Stimulated activated CD4-positive, alpha-beta T cell treated with anti-CD3 and anti-CD28 coated beads, Interleukin-1b, Interleukin-23, amount 100 ng/mL, for 24 hours (primary cell): Measurements from ENCODE around the gene ARRB1.
A peak's percentile ranks its signal among the peaks of the same experiment; 100 is the strongest.
"Not testable (repeated sequence)": the region's sequence is repeated elsewhere in the genome, so short reads cannot be mapped to it uniquely, and the experiment has no call there.

Source experiments
- DNase-seq, 4 experiments: peaks; one replicate each; pipeline ENCODE4 v3.0.0-alpha.2; 2020; ENCODE audit warnings: low read depth in 4 of 4, low spot score in 1 of 4

ARRB1 gene

GRCh38 chr11:75344761-75345454, 6.6 kb downstream of the ARRB1 start:
- no peak for DNase-seq

- DNase-seq: no peak
Measured at GRCh38 chr11:75344186-75344585, 7.3 kb downstream of the ARRB1 start.

DNA sequence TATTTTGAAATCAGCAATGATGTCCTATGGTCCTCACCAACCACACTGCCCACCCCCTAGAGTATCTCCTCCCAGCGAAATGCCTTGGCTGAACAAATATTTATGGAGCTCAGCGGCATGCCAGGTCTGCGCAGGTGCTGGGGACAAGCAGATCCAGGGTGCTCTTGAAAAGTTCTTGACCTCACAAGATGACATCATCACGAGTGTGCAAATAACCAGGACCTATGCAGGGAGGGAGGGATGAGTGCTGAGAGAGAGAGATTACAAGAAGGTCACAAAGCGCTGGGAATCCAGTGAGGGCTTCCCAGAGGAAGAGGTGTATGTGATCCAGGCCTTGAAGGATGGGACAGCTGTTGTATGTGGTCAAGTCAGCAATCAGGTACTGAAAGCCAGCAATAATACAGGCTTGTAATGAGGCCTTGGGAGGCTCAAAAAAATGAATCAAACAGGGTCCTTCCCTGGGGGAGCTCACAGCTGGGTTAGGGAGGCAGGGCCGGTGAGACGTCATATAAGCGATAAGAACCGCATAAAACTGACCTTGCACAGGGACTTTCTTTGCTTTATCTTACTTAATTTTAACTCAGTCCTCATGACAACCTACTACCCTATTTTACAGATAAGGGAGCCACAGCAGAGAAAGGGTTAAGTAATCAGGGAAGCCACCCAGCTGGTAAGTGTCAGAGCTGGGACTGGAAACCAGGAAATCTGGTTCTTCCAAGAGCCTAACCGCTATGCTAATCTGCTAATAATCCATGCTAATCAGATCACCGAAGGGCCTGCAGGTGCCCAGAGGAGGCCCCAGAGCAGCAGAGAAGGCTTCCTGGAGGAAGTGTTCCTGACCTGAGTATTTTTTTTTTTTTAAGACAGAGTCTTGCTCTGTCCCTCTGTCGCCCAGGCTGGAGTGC, 8.2 kb downstream of the ARRB1 start:
- no peak for DNase-seq

DNA sequence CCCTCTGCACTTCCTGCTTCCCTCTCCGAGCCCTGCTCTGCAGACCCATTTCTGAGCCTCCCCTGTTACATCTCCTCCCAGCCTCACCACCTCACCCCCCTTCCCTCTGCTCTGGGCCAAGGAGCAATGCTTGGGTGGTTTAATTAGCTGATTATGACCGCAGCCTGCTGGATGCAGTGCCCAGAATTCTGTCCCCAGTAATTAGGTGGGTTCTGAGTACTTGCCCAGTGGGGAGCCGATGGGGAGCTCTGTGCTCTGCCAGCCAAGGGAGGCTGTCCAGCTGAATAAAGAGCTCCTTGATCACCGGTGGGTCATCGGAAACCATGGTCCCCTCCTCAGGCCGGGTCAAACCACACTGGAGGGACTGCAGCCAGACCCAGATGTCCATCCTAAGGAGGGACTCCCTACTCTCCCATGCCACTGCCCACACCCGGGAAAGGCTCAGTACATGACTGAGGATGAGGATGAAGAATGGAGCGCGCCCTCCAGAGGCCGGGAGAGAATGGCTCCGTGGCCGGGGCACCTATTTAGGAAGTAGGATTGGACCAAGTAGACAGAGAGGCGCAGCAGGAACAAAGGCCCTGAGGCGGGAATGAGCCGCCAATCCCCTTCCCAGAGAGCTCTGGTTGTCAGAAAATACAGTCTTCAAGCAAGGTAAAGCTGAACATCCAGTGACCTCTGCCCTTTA, 9.1 kb downstream of the ARRB1 start:
- DNase-seq: no peak

GRCh38 chr11:75341612-75342011, 9.8 kb downstream of the ARRB1 start:
- no peak for DNase-seq

GRCh38 chr11:75339685-75340409, 11.6 kb downstream of the ARRB1 start:
- no peak for DNase-seq

DNA sequence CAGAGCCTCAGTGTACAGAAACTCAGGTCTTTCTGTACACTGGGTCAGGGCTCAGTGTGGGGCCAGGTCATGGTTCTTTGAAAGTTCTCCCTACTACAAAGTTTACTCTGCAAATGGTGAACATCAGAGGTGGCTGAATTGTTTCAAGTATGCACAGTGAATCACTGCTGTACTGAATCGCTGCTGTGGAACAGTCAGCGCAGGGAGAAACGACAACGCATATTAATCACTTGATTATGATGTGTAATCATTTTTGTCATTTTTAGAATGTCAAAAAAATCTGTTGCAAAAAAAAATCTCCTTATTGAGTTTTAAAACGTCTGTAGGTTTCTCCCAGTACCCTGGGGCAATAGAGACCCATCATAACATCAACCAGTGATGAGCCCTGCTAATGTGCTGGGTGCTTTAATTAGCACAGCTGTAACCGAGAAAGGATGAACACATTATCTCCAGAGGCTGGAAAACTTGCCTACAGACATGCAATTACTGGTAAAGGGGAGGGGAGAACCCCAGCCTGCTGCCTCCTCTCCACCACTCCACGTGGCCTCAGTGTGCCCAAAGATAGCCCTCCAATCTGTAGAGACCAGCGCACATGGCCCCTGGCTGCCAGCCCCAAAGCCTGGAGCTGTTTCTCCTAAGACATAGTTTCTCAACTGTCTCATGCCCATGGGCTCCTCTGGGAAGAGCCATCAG, 12.8 kb downstream of the ARRB1 start:
- DNase-seq: no peak

GRCh38 chr11:75337195-75337654, 14.2 kb downstream of the ARRB1 start:
- DNase-seq: no peak

DNA sequence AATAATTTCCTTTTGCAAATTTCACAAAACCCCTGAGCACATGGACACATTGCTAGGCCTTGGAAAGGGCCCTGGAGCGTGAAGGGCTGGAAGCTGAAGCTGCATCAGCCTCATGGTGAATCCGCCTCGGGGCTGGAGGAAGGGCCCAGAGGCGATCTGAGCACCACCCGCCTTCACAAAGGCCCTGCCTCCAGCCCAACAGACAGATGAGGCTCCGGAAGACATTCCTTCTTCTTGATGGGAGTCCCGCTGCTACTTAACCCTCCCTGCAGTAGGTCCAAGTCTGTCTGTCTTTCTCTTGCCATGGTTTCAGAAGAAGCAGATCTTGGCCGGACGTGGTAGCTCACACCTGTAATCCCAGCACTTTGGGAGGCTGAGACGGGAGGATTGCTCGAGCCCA, 16.5 kb downstream of the ARRB1 start:
- no peak for DNase-seq

- no peak for DNase-seq
Measured at GRCh38 chr11:75334402-75334891, 17.0 kb downstream of the ARRB1 start.

GRCh38 chr11:75333807-75334140, 17.7 kb downstream of the ARRB1 start:
- DNase-seq: no peak

- no peak for DNase-seq
Measured at GRCh38 chr11:75333022-75333806, 18.2 kb downstream of the ARRB1 start.

- DNase-seq: not testable (repeated sequence)
Measured at GRCh38 chr11:75331761-75332160, 19.7 kb downstream of the ARRB1 start.

GRCh38 chr11:75331304-75331703, 20.2 kb downstream of the ARRB1 start:
- DNase-seq: not testable (repeated sequence)

- DNase-seq: not testable (repeated sequence)
Measured at GRCh38 chr11:75330886-75331285, 20.6 kb downstream of the ARRB1 start.

DNA sequence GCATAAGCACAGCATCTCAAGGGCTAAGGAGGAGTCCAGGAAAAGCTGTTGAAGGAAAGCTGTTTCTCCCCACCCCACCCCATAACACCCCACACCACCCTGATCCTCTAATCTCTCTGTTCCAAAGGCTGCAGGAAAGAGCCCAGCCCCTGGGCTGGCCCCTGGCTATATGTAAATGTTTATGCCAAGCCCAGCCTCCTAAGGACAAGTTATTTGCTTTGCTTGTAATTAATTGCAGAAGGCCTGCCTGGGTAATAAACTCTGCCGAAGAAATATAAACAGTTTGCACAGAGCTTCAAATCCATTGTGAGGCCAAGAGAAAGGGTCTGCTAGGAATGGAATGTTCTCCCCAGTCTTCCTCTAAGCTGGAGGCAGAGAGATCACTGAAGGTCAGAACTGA, 21.2 kb downstream of the ARRB1 start:
- no peak for DNase-seq

DNA sequence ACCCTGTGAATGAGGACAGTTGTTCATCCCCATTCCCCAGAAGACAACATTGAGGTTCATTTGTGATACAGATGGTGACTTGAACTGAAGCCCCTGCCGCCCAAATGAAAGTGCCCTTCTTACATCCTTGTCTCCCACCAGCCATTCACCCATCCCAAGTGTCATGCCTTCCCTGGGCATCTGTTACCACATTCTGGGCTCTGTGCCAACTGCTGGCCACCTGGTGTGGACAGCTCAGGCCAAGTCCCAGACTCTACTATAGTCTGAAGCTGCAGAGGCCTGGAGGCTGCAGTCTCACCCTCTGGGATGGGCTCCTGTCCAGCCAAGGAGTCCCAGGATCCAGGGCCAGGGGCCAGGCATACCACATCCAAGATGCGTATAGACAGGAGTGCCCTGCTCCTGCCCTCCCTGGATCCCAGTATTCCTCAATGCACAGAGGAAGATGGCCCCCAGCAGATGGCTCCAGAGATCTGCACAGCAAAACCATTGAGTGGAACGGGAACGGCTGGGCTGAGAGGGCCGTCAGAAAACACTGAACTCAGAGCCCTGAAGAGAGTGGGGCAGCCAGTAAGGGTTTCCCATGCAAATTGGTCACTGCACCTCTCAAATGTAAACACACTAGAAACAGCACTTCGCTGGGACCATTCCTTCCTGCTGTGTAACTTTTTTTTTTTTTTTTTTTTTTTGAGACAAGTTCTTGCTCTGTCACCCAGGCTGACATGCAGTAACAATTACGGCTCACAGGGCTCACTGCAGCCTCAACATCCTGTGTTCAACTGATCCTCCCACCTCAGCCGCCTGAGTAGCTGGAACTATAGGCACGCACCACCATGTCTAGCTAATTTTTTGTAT, 22.8 kb downstream of the ARRB1 start:
- peak in 1 of 4 experiments; percentile 34 for DNase-seq

- no peak for DNase-seq
Measured at GRCh38 chr11:75326439-75326810, 25.0 kb downstream of the ARRB1 start.
